Fibroblast of pulmonary artery (primary cell): Measurements from ENCODE around the gene USP26.

Experiments used
- DNase-seq: peaks from one replicate; pipeline ENCODE4 v3.0.0-alpha.2; 2010; ENCODE audit warnings: low read depth
- H3K4me3 ChIP-seq: replicated peaks from 2 replicates; pipeline ENCODE4 v1.5.1; 2011; ENCODE audit warnings: low read depth, mild to moderate bottlenecking, control low read depth, low read length, moderate library complexity
- CTCF ChIP-seq: IDR thresholded peaks from 2 replicates; pipeline ENCODE4 v1.5.1; 2011; ENCODE audit warnings: mild to moderate bottlenecking, control low read depth, low read length, inconsistent platforms; ENCODE audit errors: missing control alignments

USP26 gene

GRCh38 chrX:133033010-133033409 lies 63.9 kb downstream of the USP26 start:
- DNase-seq = no peak
- H3K4me3 ChIP-seq = no peak overlapping the region
- no peak for TF ChIP-seq CTCF

- no peak for TF ChIP-seq CTCF
- no peak for DNase-seq
- H3K4me3 ChIP-seq = no peak overlapping the region
Measured at GRCh38 chrX:133018229-133018628, 78.7 kb downstream of the USP26 start.

GRCh38 chrX:133007458-133007857 lies 89.5 kb downstream of the USP26 start:
- TF ChIP-seq CTCF = no peak
- no peak for DNase-seq
- H3K4me3 ChIP-seq = no peak overlapping the region

GRCh38 chrX:133005616-133006015 lies 91.3 kb downstream of the USP26 start:
- TF ChIP-seq CTCF = no peak
- no peak for DNase-seq

GRCh38 chrX:133005042-133005441 lies 91.9 kb downstream of the USP26 start:
- H3K4me3 ChIP-seq = no peak overlapping the region
- DNase-seq = peak; percentile 9
- peak; percentile 52 for TF ChIP-seq CTCF

More at GRCh38 chrX:133005616-133006015, 91.3 kb downstream of the USP26 start:
- no peak overlapping the region for H3K4me3 ChIP-seq

GRCh38 chrX:132999209-132999608 lies 97.7 kb downstream of the USP26 start:
- no peak for TF ChIP-seq CTCF
- no peak overlapping the region for H3K4me3 ChIP-seq
- no peak for DNase-seq

- H3K4me3 ChIP-seq = no peak overlapping the region
- TF ChIP-seq CTCF = no peak
- DNase-seq = no peak
Measured at GRCh38 chrX:132990835-132991234, 106.1 kb downstream of the USP26 start.
